NCI-H187 (cell line): Measurements from ENCODE around the gene PAEP.
"Not testable (repeated sequence)": the region's sequence is repeated elsewhere in the genome, so short reads cannot be mapped to it uniquely, and the experiment has no call there.

Experiments used
- DNase-seq, 2 experiments: peaks; one replicate each; lab custom pipeline; 2025; lab: John Stamatoyannopoulos, UW

The PAEP gene

GRCh38 chr9:135561391-135562234 is at the start of gene PAEP:
Gene PAEP (plus strand): TSS chr9:135561756.
- DNase-seq = no peak

- no peak for DNase-seq
Measured at GRCh38 chr9:135512241-135512603, 49.3 kb upstream of the PAEP start.

GRCh38 chr9:135512904-135513303 is 48.7 kb upstream of the PAEP start:
- DNase-seq = no peak

GRCh38 chr9:135513351-135513846 is 48.2 kb upstream of the PAEP start:
- DNase-seq = no peak

GRCh38 chr9:135513906-135514305 is 47.6 kb upstream of the PAEP start:
- not testable (repeated sequence) for DNase-seq

GRCh38 chr9:135514342-135515082 is 47.0 kb upstream of the PAEP start:
- no peak for DNase-seq

GRCh38 chr9:135515083-135515951 is 46.2 kb upstream of the PAEP start:
- no peak for DNase-seq

GRCh38 chr9:135516132-135516860 is 45.3 kb upstream of the PAEP start:
- no peak for DNase-seq

GRCh38 chr9:135517407-135517822 is 44.1 kb upstream of the PAEP start:
- DNase-seq = no peak

- no peak for DNase-seq
Measured at GRCh38 chr9:135519179-135519971, 42.2 kb upstream of the PAEP start.

- no peak for DNase-seq
Measured at GRCh38 chr9:135520916-135521607, 40.5 kb upstream of the PAEP start, which contains the start of gene LCN1. Gene LCN1 (plus strand): TSS chr9:135521440. CDS start chr9:135521498, 58 bp downstream.

- DNase-seq = no peak
Measured at GRCh38 chr9:135521608-135522095, 39.9 kb upstream of the PAEP start.

- no peak for DNase-seq
Measured at GRCh38 chr9:135522137-135522877, 39.2 kb upstream of the PAEP start.

- no peak for DNase-seq
Measured at GRCh38 chr9:135522931-135523330, 38.6 kb upstream of the PAEP start.

GRCh38 chr9:135523521-135524129 is 37.9 kb upstream of the PAEP start:
- DNase-seq = no peak

GRCh38 chr9:135524130-135524861 is 37.3 kb upstream of the PAEP start:
- DNase-seq = no peak

GRCh38 chr9:135525241-135526088 is 36.1 kb upstream of the PAEP start:
- no peak for DNase-seq
